Astrocyte of the cerebellum (primary cell): Measurements from ENCODE around the gene AFF2.
"Not testable (repeated sequence)": the region's sequence is repeated elsewhere in the genome, so short reads cannot be mapped to it uniquely, and the experiment has no call there.

Experiments used
- DNase-seq: peaks from one replicate; pipeline ENCODE4 v3.0.0-alpha.2; 2011; ENCODE audit warnings: low read depth
- H3K4me3 ChIP-seq: 2 replicates; pipeline ENCODE4 v1.5.1; 2011; ENCODE audit warnings: mild to moderate bottlenecking, low read depth, low read length, moderate library complexity
- in situ Hi-C: cut with HindIII; loops from 2 replicates; pipeline ENCODE4 v1.10.0; 2017; ENCODE audit warnings: low sequenced_read_pairs
- TF ChIP-seq, protein P1 (sequence below): IDR thresholded peaks from 2 replicates; pipeline ENCODE4 v1.5.1; 2012; ENCODE audit warnings: low read length, low read depth, moderate library complexity, mild to moderate bottlenecking; ENCODE audit errors: missing control alignments

Gene AFF2

DNA sequence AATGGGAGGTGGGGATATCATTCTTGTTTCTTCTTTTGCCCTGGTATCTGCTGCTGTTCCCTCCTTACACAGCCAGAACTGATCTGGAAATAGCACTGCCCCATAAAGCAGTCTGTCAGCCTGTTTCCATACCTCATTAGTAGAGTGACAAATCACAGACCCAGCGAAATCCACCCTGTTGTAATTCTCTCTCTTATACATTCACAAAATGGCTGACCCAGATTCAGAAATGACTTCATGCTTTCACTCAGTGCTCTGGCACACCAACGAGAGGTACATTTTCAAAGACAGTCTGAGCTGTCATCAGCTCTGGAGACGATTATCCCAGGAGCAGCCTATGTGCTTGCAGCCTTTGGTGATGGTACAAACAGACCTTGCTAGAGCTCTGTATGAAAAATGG, 164.6 kb downstream of the AFF2 start:
- H3K4me3 ChIP-seq = no peak overlapping the region
- TF ChIP-seq, protein P1, sequence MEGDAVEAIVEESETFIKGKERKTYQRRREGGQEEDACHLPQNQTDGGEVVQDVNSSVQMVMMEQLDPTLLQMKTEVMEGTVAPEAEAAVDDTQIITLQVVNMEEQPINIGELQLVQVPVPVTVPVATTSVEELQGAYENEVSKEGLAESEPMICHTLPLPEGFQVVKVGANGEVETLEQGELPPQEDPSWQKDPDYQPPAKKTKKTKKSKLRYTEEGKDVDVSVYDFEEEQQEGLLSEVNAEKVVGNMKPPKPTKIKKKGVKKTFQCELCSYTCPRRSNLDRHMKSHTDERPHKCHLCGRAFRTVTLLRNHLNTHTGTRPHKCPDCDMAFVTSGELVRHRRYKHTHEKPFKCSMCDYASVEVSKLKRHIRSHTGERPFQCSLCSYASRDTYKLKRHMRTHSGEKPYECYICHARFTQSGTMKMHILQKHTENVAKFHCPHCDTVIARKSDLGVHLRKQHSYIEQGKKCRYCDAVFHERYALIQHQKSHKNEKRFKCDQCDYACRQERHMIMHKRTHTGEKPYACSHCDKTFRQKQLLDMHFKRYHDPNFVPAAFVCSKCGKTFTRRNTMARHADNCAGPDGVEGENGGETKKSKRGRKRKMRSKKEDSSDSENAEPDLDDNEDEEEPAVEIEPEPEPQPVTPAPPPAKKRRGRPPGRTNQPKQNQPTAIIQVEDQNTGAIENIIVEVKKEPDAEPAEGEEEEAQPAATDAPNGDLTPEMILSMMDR = no peak
- in situ Hi-C loops = no loop called here
- no peak for DNase-seq

DNA sequence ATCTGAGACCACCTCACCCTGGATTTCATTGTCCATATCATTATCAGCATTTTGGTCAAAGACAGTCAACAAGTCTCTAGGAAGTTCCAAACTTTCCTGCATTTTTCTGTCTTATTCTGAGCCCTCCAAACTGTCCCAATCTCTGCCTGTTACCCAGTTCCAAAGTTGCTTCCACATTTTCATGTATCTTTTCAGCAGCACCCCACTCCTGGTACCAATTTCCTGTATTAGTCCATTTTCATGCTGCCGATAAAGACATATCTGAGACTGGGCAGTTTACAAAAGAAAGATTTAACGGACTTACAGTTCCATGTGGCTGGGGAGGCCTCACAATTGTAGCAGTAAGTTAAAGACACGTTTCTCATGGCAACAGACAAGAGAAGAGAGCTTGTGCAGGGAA, 168.8 kb downstream of the AFF2 start:
- in situ Hi-C loops, H3K4me3 ChIP-seq, DNase-seq: not testable (repeated sequence)

DNA sequence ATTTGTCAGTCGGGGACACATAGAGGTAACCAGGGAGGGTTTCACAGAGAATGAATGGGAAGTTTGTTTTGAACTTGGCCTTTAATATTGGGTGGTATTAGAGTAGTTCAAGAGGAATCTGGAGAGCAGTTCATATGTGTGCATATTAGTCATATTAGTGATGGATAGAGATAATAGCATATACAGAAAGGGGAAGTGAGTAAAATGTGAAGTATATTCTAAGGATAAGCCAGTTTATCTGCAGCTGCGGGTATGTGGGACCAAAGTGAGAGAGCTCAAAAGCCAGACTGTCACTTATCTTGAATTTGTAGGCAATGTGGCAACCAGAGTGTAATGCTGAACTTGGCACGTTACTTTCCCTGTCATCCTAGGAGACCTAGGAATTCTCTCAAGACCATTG, 169.9 kb downstream of the AFF2 start:
- TF ChIP-seq, protein P1 = no peak
- no peak overlapping the region for H3K4me3 ChIP-seq
- no peak for DNase-seq
- in situ Hi-C loops = no loop called here

DNA sequence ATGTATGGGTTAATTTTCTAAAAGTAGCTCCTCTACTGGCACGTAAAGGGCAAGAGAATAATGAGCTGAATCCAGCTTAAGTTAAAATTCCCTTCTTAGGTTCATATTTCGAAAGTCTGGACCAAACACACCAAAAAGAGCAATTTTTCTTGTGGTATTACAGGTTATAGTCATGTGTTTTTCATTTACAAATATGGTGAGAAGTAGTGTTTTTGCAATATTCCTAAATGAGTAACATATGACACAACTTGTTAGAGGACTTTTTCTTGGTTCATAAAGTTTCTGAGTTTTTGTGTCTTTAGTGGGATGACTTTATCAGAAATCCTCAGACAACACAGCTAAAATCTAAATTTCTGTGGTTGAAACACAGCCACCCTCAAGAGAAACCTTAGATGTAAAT, 172.1 kb downstream of the AFF2 start:
- no peak for DNase-seq
- TF ChIP-seq, protein P1 = no peak
- in situ Hi-C loops = no loop called here
- H3K4me3 ChIP-seq = no peak overlapping the region

DNA sequence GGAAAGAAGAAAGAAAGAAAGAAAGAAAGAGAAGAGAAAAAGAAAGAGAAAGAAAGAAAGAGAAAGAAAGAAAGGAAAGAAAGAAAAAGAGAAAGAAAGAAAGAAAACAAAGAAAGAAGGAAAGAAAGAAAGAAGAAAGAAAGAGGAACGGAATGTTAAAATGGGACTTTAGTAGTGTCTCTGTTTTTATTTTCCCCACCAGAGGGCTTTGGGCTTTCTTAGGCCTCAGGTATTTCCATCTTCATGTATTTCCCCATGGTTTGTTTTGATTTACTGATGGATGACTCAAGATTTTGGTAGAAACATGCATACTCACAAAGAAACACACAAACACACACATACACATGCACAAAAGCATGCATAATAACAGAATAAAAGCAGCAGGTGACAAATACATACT, 181.2 kb downstream of the AFF2 start:
- TF ChIP-seq, protein P1 = no peak
- in situ Hi-C loops = no loop called here
- no peak overlapping the region for H3K4me3 ChIP-seq
- no peak for DNase-seq

DNA sequence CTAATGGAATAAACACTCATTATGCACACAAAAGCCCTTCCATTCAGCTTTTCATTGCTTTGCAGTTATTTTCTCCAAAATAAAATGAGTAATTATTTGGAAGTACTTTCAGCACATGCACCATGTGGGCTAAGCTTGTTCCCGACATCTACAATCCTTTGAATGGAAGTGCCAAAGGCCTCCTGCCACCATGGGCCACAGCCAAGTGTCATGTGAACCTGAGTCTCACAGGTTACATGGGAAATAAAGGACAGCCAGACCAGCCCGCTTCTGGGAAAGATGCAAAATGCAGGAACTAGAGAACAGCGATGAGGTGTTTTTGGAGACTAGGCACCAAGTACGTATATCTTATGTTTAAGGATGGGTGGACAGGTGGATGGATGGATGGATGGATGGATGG, 181.8 kb downstream of the AFF2 start:
- in situ Hi-C loops = no loop called here
- TF ChIP-seq, protein P1 = no peak
- no peak for DNase-seq
- H3K4me3 ChIP-seq = no peak overlapping the region

DNA sequence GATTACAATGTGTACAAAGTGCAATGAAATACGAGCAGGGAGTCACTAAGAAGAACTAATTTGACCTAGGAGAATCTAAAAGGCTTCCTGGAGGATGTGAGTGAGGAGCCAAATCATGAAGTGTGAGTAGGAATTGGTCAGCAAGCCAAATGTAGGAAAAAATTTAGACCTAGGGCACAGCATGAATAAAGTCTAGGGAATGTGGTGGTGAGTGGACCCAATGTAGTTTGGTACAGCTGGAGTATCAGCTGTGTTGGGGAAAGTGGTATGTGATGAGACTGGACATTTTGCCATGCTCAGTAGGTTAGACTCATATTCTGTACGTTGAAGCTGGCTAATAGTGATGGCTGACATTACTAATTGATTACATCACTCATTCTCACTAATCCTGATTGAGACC, 191.0 kb downstream of the AFF2 start:
- TF ChIP-seq, protein P1 = no peak
- in situ Hi-C loops = no loop called here
- DNase-seq = no peak
- H3K4me3 ChIP-seq = no peak overlapping the region
